ENCODE results near the gene NUMB. TPM values are rescaled to one million over a fixed set of nuclear protein-coding genes. Genes with fewer than 3 reads are reported as not detected.

Gene NUMB
- total RNA-seq, 4 donors from 2014 or later = 27.7 to 52.8 (median 34.2) TPM

DNA sequence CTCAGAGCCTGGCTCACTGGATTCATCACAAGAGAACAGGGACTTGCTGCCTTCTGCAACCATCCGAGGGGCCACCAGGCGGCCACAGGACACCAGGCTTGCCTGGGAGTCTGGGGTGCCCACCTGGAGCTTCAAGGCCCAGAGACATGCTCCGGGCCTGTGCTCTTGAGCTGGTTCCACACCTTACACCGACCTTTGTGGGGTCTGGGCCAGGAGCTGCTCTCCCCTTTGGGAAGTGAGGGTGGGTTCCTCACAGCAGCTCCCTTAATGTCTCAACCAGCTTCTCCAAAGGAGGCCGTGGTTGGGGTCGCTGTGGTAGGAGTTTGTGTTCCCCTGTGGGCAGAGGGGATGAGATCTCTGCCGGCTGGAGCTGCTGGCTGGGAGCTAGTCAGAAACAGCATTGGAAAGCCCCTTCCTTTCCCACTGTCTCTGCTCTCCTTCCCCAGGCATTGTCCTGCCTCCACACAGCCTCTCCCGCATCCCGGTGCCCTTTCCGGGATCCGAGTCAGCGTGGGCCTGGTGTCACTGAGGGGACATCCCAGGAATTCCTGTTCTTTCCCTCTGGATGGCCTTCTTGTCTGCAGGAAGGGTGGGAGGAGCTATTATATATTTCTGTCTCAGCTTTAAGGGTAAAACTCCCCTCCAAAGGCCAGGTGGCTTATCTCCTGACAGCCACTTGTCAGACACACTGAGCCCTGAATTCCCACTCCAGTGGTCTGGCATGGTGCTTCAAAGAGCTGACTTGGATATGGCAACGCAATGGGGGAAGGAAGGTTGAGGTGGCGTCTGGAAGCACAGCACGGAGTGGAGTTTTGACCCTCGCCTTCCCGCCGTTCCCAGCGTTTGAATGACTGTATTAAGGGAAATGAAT, 226.1 kb downstream of the NUMB start:
- TF ChIP-seq, protein P1, sequence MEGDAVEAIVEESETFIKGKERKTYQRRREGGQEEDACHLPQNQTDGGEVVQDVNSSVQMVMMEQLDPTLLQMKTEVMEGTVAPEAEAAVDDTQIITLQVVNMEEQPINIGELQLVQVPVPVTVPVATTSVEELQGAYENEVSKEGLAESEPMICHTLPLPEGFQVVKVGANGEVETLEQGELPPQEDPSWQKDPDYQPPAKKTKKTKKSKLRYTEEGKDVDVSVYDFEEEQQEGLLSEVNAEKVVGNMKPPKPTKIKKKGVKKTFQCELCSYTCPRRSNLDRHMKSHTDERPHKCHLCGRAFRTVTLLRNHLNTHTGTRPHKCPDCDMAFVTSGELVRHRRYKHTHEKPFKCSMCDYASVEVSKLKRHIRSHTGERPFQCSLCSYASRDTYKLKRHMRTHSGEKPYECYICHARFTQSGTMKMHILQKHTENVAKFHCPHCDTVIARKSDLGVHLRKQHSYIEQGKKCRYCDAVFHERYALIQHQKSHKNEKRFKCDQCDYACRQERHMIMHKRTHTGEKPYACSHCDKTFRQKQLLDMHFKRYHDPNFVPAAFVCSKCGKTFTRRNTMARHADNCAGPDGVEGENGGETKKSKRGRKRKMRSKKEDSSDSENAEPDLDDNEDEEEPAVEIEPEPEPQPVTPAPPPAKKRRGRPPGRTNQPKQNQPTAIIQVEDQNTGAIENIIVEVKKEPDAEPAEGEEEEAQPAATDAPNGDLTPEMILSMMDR (IDR thresholded peaks at IDR 0.05) = peak in 1 of 6 experiments; percentile 17
- TF ChIP-seq POLR2A (IDR thresholded peaks at IDR 0.05) = no peak
- Histone ChIP-seq H3K36me3 (peaks cover 0 to 9% (median 0%) of the 10 kb centered on the region in 3 donors), H3K27me3 (peaks cover 0 to 36% (median 0%) of the 10 kb centered on the region in 4 donors), H3K4me3 (no peak overlapping the region), H3K27ac (no peak overlapping the region), H3K9me3 (no peaks in the 10 kb centered on the region), H3K4me1 (peaks cover 14 to 35% (median 18%) of the 10 kb centered on the region in 3 donors)
- 31 to 46% methylated on average over 12 to 14 of the region's 19 CpGs for WGBS, 2 donors
- no peak for DNase-seq
- intact Hi-C loops (cut with DNase I) = no loop called here

GRCh38 chr14:73230051-73230450, 228.3 kb downstream of the NUMB start:
- H3K27me3 ChIP-seq = peaks cover 0 to 14% (median 0%) of the 10 kb centered on the region in 4 donors
- H3K4me1 ChIP-seq = peaks cover 11 to 31% (median 16%) of the 10 kb centered on the region in 3 donors
- intact Hi-C loops (cut with DNase I) = no loop called here
- no peak overlapping the region for H3K27ac ChIP-seq
- no peak for DNase-seq
- H3K36me3 ChIP-seq = peaks cover 0 to 16% (median 0%) of the 10 kb centered on the region in 3 donors
- no peaks in the 10 kb centered on the region for H3K9me3 ChIP-seq
- TF ChIP-seq POLR2A (IDR thresholded peaks at IDR 0.05) = no peak
- TF ChIP-seq, protein P1 (IDR thresholded peaks at IDR 0.05) = no peak
- 91 to 93% methylated on average over 3 to 5 of the region's 6 CpGs for WGBS, 2 donors
- no peak overlapping the region for H3K4me3 ChIP-seq

DNA sequence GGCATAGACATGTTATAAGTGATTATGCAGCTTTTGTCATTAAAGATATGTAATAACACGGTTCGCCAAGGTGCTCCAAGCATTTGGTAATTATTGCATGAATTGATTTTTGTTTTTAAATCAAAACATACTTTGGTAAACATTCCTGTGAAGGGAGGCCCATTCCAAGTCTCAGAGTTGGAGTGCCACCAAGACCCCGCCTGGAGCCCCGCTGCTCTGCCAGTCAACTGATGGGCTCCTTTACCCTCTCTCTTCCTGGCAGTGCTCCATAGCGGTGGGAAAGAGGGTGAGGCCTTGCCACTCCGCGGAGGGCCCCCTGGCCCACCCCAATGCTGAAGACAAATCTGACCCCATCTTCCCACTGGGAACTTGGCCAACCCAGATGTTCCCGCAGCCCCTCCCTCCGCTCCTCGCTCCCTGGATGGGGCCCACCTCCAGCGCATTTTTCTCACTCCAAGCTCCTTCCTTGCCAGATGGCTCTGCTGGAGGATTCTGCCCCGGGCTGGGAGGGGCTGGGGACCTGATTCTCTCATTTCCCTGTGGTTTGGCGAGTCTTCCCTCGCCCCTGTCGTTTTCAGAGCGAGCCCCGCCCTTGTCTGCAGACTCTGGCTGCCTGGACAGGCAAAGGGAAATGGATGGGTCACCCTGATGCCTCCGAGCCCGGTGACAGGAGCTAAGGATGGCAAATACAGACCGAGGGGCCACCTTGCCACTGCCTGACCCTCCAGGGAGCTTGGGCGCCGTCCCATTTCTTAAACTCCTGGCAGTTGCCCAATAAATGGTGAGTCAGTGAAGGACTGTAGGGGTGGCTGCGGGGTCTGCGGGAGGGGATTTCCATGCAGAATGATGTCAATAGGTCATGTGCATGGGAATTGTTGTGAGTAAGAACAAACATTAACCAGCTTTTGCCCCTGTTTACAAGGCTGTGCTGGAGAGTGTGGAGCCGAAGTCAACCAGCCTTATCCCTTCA, 230.2 kb downstream of the NUMB start:
- H3K27ac ChIP-seq = peak overlapping the region in 3 of 4 donors; percentile 0 to 62 (median 59)
- H3K27me3 ChIP-seq = no peaks in the 10 kb centered on the region
- peaks cover 0 to 19% (median 0%) of the 10 kb centered on the region in 3 donors for H3K36me3 ChIP-seq
- no peak for TF ChIP-seq POLR2A (IDR thresholded peaks at IDR 0.05)
- TF ChIP-seq, protein P1 (IDR thresholded peaks at IDR 0.05) = no peak
- peaks cover 11 to 31% (median 16%) of the 10 kb centered on the region in 3 donors for H3K4me1 ChIP-seq
- peak overlapping the region in 1 of 4 donors; percentile 23 for H3K4me3 ChIP-seq
- no peak for DNase-seq
- H3K9me3 ChIP-seq = no peaks in the 10 kb centered on the region
- intact Hi-C loops (cut with DNase I) = no loop called here
- WGBS, 2 donors = 29 to 30% methylated on average over 12 to 15 of the region's 25 CpGs

DNA sequence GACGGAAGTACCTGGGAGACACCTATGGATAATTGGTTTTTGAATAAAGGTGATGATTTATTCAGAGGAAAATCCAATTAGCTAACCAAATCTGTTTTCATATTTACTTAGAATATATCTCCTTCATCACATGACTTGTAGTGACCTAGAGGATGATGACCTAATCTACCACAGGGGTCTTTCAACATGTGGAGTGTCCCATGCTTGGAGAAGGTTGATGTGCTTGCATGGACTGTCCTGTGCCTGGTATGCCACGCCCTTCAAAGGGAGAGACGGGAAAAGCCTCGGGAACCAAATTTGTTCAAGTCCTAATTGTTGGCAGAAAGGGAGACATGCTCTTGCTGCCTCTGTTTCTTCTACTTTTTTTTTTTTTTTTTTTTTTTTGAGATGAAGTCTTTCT, 232.8 kb downstream of the NUMB start:
- H3K9me3 ChIP-seq = no peaks in the 10 kb centered on the region
- intact Hi-C loops (cut with DNase I) = no loop called here
- no peak overlapping the region for H3K27ac ChIP-seq
- 77 to 87% methylated on average over 4 of the region's 4 CpGs for WGBS, 2 donors
- H3K4me1 ChIP-seq = peaks cover 11 to 22% (median 16%) of the 10 kb centered on the region in 3 donors
- H3K27me3 ChIP-seq = no peaks in the 10 kb centered on the region
- DNase-seq = no peak
- H3K4me3 ChIP-seq = no peak overlapping the region
- no peak for TF ChIP-seq POLR2A (IDR thresholded peaks at IDR 0.05)
- TF ChIP-seq, protein P1 (IDR thresholded peaks at IDR 0.05) = no peak
- peaks cover 0 to 45% (median 3%) of the 10 kb centered on the region in 3 donors for H3K36me3 ChIP-seq

Small RNAs within 50 kb of the gene (small RNA-seq; reads per million reads assigned to genes)
- 0 reads per million in 4 donors for gene RNU6-419P

Other genes with a start within 250 kb of the NUMB start
- gene PAPLN, start 221.0 kb downstream of the NUMB start, total RNA-seq = 10 to 100 TPM in 1 of 4 donors, 1 to 10 TPM in 3; 2.2 to 12.6 (median 5.4) TPM
- gene RIOX1, start 32.4 kb upstream of the NUMB start, total RNA-seq = 10 to 100 TPM; 13.4 to 20.2 (median 15.0) TPM
- 1 to 10 TPM; 2.3 to 6.1 (median 4.9) TPM for gene ACOT1, start 78.6 kb upstream of the NUMB start, total RNA-seq
- under 1 TPM in 2 of 4 donors, not detected in 2; 0.26 to 0.38 TPM for gene HEATR4, start 100.4 kb upstream of the NUMB start, total RNA-seq
- gene ACOT2, start 110.7 kb upstream of the NUMB start, total RNA-seq = 10 to 100 TPM in 3 of 4 donors, 1 to 10 TPM in 1; 4.0 to 23.3 (median 13.8) TPM
- 1 to 10 TPM in 3 of 4 donors, under 1 TPM in 1; 0.48 to 2.0 (median 1.5) TPM for gene ACOT4, start 133.3 kb upstream of the NUMB start, total RNA-seq
- not detected for gene ACOT6, start 154.0 kb upstream of the NUMB start, total RNA-seq
- 1 to 10 TPM; 1.8 to 6.4 (median 4.1) TPM for gene DNAL1, start 186.4 kb upstream of the NUMB start, total RNA-seq